Measurements from ENCODE around the gene CARHSP1.

DNA sequence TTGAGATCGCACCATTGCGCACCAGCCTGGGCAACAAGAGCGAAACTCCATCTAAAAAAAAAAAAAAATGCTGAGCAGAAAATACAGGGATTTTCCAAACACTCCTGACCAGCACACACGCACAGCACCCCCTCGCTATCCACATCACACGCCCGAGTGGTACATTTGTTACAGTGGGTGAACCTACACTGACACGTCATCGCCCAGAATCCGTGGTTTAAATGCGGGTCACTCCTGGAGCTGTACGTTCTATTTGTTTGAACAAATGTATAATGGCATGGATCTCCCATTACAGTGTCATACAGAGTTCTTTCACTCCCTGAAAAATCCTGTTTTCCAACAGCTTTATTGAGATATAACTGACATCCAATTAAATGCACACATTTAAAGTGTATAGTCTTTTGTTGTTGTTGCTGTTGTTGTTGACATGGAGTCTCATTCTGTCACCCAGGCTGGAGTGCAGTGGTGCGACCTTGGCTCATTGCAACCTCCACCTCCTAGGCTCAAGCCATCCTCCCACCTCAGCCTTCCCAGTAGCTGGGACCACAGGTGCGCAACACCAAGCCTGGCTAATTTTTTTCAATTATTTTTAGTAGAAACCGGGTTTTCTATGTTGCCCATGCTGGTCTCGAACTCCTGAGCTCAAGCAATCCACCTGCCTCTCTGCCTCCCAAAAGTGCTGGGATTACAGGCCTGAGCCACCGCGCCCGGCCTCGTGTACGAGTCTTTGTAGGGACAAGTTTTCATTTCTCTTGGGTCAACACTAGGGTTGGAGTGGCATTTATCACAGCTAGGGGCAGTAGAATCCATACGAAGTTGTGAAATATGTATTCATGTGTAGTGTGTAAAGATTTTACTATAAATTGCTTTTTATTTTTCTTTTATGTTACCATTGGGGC, 4.4 kb upstream of the CARHSP1 start:
- TF ChIP-seq POLR2A (IDR thresholded peaks at IDR 0.05; ENCODE audit: low read depth, low read length): no peak
- no peak for TF ChIP-seq POLR2AphosphoS5 (IDR thresholded peaks at IDR 0.05; ENCODE audit: low read depth, low read length)
- no peak for TF ChIP-seq SPI1 (IDR thresholded peaks at IDR 0.05; ENCODE audit: low read depth, low read length)
- no peak for TF ChIP-seq TAF1 (IDR thresholded peaks at IDR 0.05; ENCODE audit: low read depth, low read length)
